Measurements from ENCODE around the gene BORCS6.
"Not testable (repeated sequence)": the region's sequence is repeated elsewhere in the genome, so short reads cannot be mapped to it uniquely, and the experiment has no call there.

Gene BORCS6

DNA sequence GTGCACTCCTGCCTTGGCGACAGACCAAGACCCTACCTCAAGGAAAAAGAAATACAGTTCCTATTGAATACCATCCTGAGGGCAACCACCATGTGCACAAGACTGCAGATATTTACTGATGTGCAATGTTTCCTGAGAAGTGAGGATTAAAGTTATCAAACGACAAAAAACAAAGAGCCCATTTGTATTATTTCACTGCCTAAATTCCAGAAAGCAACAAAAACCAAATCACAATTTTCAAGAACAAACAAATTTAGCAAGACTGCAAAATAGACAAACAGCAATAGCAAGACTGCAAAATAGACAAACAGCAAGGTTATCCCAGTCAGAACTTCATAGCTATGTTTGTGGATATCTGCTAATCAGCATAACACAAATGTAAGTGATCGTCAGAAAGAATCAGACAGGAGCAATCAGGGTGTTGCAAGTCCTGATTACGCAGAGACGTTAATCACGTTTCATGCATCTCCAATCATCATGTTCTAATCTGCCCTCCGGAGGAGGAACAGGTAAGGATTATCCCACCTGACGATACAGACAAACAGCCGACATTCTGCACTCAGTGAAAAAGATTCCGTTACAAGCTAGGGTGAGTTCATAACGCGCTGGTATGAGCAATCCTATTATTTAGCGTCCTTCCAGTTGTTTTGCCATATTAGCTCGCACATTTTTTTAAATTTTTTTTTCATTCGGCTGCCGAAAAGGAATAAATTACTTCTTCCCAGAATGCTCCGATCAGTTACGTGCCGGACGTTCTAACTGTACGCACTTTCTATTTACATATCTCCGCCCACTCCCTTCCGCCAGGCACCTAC is 16.7 kb downstream of the BORCS6 start:
- in situ Hi-C loops (cut with MboI; ENCODE audit: low sequenced_read_pairs, unreplicated experiment): no loop called here
- TF ChIP-seq, protein P1, sequence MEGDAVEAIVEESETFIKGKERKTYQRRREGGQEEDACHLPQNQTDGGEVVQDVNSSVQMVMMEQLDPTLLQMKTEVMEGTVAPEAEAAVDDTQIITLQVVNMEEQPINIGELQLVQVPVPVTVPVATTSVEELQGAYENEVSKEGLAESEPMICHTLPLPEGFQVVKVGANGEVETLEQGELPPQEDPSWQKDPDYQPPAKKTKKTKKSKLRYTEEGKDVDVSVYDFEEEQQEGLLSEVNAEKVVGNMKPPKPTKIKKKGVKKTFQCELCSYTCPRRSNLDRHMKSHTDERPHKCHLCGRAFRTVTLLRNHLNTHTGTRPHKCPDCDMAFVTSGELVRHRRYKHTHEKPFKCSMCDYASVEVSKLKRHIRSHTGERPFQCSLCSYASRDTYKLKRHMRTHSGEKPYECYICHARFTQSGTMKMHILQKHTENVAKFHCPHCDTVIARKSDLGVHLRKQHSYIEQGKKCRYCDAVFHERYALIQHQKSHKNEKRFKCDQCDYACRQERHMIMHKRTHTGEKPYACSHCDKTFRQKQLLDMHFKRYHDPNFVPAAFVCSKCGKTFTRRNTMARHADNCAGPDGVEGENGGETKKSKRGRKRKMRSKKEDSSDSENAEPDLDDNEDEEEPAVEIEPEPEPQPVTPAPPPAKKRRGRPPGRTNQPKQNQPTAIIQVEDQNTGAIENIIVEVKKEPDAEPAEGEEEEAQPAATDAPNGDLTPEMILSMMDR (IDR thresholded peaks at IDR 0.05; ENCODE audit: borderline replicate concordance, control extremely low read depth, extremely low read depth, insufficient read depth, missing control alignments): no peak
- DNase-seq (ENCODE audit: low spot score): peak; percentile 84

DNA sequence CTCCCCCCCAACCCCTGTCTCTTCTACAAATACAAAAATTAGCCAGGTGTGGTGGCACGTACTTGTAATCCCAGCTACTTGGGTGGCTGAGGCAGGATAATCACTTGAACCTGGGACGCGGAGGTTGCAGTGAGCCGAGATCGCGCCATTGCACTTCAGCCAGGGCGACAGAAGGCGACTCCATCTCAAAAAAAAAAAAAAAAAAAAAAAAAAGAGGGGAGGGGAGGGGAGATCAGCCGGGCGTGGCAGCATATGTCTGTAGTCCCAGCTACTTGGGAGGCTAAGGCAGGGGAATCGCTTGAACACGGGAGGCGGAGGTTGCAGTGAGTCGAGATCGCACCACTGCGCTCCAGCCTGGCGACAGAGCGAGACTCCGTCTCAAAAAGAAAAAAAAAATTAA is 19.8 kb downstream of the BORCS6 start:
- DNase-seq (ENCODE audit: low spot score); in situ Hi-C loops (cut with MboI; ENCODE audit: low sequenced_read_pairs, unreplicated experiment): not testable (repeated sequence)

DNA sequence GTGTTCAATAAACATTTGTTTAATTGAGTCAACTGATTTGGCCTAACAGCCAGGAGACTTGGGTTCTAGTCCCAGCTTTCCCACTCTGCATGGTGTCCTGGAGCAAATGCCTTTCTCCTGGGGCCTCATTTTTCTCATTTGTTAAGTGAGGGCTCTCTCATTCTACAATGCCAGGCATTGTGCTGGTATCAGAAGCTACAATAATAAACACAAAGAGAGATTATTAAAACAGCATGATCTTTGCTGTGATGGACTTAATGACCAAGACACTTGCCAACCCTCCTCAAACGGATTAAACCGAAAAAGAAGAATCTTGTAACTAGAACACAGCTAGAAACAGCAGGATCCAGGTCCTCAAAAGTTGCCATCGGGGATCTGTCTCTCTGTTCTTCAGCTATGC is 22.5 kb downstream of the BORCS6 start:
- DNase-seq (ENCODE audit: low spot score): no peak
- TF ChIP-seq, protein P1 (IDR thresholded peaks at IDR 0.05; ENCODE audit: borderline replicate concordance, control extremely low read depth, extremely low read depth, insufficient read depth, missing control alignments): no peak
- in situ Hi-C loops (cut with MboI; ENCODE audit: low sequenced_read_pairs, unreplicated experiment): no loop called here

DNA sequence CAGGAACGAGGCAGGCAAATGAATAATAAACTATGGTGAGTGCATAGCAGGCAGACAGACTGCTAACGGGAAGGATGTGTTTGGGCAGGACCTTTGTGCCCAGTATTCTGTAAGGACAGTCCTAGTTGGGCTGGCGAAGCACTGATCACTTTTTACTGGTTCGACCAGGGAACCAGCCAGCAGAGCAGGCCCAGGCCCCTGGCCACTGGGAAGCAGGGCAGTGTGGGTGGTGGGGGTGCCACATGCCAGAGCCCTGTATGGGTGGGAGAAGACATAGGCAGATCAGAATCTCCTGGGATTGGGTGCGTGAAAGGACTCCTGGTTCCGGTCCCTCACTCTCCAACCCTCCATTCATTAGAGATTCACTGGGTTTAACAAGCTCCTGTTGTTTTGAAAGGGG is 23.2 kb downstream of the BORCS6 start:
- in situ Hi-C loops (cut with MboI; ENCODE audit: low sequenced_read_pairs, unreplicated experiment): no loop called here
- DNase-seq (ENCODE audit: low spot score): no peak
- TF ChIP-seq, protein P1 (IDR thresholded peaks at IDR 0.05; ENCODE audit: borderline replicate concordance, control extremely low read depth, extremely low read depth, insufficient read depth, missing control alignments): no peak

DNA sequence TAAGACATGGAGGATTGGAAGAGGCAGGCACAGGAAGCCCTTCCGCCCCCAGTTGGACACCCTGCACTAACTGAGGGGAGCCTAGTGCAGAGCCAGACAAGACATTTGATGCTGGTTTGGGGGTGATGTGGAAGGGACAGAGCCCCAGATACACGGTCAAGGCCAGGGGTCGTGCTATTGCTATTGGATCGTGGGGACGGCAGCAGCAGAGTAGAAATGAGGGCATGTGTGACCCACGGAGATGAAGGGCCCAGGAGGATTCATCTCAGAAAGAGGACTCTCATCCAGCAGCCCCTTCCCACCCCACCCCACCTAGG is 25.2 kb downstream of the BORCS6 start:
- TF ChIP-seq, protein P1 (IDR thresholded peaks at IDR 0.05; ENCODE audit: borderline replicate concordance, control extremely low read depth, extremely low read depth, insufficient read depth, missing control alignments): no peak
- in situ Hi-C loops (cut with MboI; ENCODE audit: low sequenced_read_pairs, unreplicated experiment): no loop called here
- DNase-seq (ENCODE audit: low spot score): no peak

DNA sequence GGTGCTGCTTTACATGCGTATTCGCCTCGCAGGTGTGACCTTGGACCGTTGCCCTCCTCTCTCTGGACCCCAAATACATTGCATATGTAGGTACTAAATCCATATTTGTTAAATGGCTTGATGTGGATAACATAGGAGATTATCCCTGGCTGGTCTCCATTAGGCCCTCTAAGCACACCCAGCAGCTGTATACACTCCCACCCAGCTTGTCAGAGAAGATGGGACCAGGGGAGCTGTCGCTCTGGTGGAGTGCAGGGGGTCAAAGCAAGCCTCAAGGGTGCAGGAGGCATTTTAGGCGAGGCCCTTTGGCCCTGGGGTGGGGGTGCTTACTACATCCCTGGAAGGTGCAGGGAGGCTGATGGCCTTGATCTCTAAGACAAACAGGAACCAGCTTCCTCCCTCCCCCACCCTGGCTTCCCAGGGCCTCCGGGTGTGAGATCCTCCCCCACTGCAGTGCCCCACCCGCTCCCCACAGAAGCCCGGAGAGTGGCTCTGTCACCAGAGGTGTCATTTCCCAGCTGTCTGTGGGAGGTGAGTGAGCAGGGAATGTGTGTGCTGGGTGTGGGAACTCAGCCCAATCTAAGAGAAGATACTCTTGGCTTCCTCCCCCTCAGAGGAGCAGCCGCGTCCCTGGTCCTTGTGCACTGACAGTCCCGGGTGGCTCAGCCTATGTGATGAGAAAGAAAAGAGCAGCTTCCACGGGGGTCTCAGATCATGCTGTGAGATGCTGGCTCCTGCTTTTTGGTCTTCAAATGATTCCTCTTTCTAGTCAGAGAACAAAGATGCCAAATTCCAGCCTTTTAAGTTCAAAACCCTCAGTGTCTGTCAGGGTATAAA is 25.8 kb downstream of the BORCS6 start:
- in situ Hi-C loops (cut with MboI; ENCODE audit: low sequenced_read_pairs, unreplicated experiment): no loop called here
- TF ChIP-seq, protein P1 (IDR thresholded peaks at IDR 0.05; ENCODE audit: borderline replicate concordance, control extremely low read depth, extremely low read depth, insufficient read depth, missing control alignments): no peak
- no peak for DNase-seq (ENCODE audit: low spot score)

Data from GM13976 (cell line).